HG03066 (cell line): Measurements from ENCODE around the gene MMD.
A peak's percentile ranks its signal among the peaks of the same experiment; 100 is the strongest.
"Not testable (repeated sequence)": the region's sequence is repeated elsewhere in the genome, so short reads cannot be mapped to it uniquely, and the experiment has no call there.

Experiments
- ATAC-seq: cut with Tn5 transposase; IDR thresholded peaks from one replicate; pipeline ENCODE4 v1.9.1; 2021; ENCODE audit warnings: low read depth; ENCODE audit not compliant: unreplicated experiment

The MMD gene

DNA sequence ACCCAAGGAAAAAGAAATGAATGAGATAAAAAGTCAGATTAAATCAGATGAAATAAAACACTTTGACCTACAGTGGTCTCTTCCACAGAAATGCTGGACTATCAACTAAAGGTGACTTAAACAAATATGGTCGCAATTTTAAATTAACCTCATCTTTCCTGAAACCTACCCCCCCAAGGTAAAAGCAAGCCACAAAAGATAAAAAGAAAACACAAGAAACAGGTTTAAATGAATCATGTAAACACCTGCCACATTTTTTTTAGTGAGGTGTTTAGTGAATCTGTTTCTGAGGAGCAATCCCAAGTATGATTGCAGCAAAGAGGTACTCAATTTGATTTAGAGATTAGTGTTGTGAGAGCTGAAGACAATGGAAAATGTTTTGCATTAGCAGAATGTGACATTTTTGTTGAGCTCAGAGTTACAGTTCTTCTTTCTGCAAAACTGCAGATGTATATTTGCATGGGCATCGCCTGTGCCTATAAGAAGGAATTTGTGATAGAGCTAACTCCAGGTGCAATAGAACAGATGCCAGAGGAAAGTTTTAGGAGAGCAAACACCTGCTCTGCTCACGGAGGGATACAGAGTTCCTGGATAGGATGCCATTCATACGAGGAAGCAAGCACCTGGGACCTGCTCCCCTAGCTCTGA lies 3.4 kb upstream of the MMD start:
- no peak for ATAC-seq

- no peak for ATAC-seq
Measured at GRCh38 chr17:55423535-55423934, 1.9 kb upstream of the MMD start.

DNA sequence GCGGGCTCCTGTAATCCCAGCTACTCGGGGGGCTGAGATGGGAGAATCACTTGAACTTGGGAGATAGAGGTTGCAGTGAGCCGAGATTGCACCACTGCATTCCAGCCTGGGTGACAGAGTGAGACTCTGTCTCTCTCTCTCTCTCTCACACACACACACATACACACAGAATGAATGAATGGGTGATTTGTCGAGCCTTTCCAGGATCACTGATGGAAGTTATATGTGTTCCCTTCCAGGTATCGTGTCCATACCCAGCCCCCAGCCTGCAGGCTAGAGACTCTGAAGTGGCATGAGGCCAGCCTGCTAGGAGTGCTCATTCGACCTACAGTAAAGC lies 1.2 kb upstream of the MMD start:
- ATAC-seq = not testable (repeated sequence)

GRCh38 chr17:55420776-55421178 lies 858 bp downstream of the MMD start:
- ATAC-seq = no peak

DNA sequence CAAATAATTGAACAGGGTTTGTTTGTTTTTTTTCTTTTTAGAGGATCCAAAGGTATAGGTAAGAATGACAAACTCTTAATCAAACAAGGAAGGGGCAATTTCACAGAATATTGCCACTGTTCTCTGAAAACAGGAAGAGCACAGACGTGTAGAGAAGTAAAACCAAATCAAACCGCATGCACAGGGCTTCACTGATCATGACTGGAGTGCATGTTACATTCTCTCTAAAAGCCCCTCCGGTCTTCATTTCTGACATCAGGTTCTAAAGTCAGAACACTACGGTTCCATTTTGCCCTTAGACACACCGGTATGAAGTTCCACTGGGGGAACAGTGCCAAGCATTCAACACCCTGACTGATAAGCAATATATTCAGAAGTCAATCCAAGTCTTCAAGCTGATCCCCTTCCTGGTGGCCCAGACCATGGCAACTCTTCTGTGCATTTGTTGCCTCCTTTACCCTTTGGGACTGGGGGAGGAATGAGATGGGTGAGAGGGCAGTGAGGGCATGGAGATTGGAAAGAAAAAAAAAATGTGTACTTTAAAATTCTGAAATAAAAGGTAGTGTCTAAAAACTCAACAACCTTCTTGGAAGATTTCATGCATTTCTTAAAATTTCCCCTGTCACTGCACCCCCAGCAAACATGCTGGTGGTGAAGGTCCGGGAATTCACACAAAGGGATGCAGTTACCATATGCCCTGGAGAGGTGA lies 1.4 kb downstream of the MMD start:
- ATAC-seq = peak; percentile 24

DNA sequence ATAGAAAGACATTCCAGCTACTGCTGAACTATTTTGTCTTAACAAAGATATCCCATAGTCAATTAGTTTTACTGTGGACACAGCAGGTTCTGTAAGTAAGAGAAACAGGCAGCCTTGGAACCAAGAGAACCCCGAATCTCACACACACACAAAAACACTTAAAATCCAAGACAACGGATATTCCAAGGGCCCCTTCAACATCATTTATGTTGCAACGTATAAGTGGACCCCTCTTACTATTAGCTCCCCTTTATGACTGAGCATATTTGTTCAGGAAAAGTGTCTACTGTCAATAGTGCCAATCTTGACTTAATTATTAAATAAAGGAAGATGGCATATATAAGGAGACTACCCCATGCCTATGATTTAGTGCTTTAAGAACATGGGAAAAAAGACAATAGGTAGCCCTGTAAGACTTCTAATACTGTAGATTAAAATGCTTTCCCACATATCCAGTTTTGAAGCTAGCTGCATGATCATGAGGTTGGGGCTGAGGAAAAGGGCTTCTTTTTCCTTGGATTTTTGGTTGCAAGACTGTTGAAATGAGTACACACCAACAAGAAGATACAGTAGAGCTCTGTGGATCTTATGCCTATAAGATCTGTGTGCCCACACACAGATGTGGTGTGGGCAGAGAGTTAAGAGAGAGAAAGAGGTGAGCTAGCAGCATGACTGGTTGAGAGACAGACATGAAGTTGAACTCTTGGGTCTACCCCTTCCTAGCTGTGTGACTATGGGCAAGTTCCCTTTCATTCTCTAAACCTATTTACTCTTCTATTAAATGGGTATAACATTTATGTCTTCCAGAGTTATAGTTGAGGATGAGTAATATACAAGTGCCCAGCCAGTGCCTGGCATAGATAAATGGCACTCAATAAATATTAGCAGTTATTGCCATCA lies 3.0 kb downstream of the MMD start:
- ATAC-seq = no peak

DNA sequence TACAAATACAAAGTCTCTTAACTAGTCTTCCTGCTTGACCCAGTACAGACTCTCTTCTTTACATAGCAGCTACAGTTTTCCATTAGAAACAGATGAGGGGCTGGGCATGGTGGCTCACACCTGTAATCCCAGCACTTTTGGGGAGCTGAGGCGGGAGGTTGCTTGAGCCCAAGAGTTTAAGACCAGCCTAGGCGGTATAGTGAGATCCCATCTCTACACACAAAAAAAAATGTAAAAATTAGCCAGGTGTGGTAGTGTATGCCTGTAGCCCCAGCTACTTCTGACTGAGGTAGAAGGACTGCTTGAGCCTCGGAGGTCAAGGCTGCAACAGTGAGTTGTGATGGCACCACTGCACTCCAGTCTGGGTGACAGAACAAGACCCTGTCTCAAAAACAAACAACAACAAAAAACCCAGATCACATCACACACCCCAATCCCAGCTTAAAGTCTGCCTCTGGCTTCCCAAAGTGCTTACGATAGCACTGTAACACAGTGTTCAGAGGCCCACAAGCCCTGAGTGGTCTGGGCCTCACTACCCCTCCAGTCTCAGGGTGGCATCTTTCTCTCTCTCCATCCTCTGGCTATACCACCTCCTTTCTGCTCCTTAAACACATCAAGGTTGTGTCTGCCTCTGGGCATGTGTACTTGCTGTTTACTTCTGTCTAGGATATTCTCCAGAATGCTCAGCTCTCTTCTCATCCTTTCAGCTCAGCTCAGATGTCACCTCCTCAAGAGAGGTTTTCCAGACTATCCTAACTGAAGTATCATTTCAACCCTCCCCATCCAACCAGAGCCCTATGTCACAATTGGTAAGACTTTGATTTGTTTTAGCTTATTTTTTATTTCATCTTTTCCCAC lies 4.0 kb downstream of the MMD start:
- ATAC-seq = no peak

GRCh38 chr17:55416470-55417052 lies 5.1 kb downstream of the MMD start:
- no peak for ATAC-seq

GRCh38 chr17:55416000-55416399 lies 5.6 kb downstream of the MMD start:
- ATAC-seq = no peak

DNA sequence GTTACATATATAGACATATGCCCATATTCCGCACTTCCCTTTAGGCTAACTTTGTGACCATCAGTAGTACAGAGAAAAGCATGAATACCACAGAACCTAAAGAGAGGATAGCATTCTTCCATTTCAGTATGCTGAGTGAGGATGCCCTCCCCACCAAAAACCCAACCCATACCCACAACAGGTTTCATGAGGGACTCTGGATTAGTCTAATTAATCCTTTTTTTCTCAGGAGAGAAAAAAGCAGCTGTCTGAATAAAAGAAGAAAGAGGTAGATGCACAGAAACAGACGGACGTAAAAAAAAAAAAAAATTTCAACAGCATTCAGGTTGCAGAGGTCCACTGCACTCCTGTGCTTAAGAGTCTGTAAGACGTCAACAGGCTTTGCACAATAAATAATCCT lies 6.7 kb downstream of the MMD start:
- no peak for ATAC-seq

GRCh38 chr17:55413825-55414489 lies 7.7 kb downstream of the MMD start:
- no peak for ATAC-seq

GRCh38 chr17:55411463-55411855 lies 10.2 kb downstream of the MMD start:
- ATAC-seq = no peak

GRCh38 chr17:55410722-55411462 lies 10.7 kb downstream of the MMD start:
- ATAC-seq = no peak

- no peak for ATAC-seq
Measured at GRCh38 chr17:55409030-55409800, 12.4 kb downstream of the MMD start.

DNA sequence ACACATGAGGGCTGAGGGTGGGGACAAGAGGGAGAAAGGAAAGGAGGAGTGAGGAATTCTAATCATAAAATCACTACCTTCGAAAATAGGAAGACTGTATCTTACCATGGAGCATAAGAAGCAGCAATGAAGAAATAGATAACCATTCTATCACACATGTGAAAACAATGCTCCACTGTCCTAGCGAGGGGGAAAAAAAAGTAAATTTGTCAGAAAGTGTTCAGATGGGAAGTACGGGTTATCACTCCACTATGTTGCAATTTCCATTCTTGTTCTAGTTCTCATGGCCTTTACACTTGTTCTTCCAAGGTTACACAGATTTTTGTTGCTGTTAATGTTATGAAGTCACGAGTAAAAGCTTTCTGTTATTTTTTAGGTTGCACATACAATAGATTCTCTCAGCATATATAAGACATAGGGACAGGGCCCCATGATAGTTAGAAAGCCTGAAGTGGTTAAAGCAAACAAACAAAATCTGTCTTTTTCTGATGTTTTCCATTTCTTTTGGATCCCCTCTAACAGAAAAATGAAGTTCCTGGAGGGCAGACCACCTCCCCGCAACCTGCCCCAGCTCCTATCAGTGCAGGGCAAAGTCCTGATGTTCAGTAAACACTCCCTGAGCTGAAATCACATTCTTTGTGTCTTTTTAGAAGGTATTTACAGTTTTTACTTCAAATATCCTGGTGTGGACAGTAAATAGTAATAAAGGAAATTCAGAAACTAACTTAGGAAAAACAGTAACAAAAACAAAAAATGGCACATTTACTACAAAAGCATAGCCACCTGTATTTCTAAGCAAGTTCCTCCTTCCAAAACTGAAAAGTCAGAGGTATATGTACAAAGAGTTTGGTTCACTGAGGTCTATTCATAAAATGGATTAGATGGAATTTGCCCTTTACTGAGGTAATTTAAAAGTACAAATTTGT lies 13.7 kb downstream of the MMD start:
- ATAC-seq = no peak

GRCh38 chr17:55405600-55405999 lies 16.0 kb downstream of the MMD start:
- no peak for ATAC-seq

GRCh38 chr17:55404197-55404596 lies 17.4 kb downstream of the MMD start:
- not testable (repeated sequence) for ATAC-seq
